GM21619 (cell line): ENCODE data around the gene C10orf88.
"Not testable (repeated sequence)": the region's sequence is repeated elsewhere in the genome, so short reads cannot be mapped to it uniquely, and the experiment has no call there.

Experiments used
- ATAC-seq: cut with Tn5 transposase; IDR thresholded peaks from one replicate; pipeline ENCODE4 v1.9.1; 2021; ENCODE audit not compliant: unreplicated experiment

C10orf88 gene

DNA sequence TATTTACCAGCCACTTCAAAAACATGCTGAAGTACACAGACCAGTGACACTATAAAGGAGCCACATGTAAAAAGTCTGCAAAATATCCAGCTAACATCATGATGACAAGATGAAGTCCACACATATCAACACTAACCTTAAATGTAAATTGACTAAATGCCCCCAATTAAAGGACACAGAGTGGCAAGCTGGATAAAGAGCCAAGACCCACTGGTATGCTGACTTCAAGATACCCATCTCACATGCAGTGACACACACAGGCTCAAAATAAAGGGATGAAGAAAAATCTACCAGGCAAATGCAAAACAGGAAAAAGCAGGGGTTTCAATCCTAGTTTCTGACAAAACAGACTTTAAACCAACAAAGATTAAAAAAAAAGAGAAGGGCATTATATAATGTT, 12.9 kb upstream of the C10orf88 start:
- no peak for ATAC-seq

DNA sequence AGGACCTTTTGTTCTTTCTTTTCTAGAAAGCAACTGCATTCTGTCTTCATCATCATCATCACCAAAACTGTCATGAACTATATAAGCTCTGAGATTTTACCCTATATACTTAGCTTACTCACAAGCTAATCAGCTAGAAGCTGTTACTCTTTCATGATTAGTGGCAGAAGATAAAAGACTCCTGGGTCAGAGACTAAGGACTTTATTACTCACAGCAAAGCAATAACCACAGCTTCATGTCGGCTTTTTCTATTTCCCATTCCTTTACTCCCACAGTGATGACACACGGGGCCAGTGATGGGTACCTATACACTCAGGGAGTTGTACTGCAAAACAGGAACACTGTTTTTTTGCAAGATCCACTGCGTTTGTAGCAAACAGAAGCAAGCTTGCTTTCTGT, 8.4 kb upstream of the C10orf88 start:
- no peak for ATAC-seq

DNA sequence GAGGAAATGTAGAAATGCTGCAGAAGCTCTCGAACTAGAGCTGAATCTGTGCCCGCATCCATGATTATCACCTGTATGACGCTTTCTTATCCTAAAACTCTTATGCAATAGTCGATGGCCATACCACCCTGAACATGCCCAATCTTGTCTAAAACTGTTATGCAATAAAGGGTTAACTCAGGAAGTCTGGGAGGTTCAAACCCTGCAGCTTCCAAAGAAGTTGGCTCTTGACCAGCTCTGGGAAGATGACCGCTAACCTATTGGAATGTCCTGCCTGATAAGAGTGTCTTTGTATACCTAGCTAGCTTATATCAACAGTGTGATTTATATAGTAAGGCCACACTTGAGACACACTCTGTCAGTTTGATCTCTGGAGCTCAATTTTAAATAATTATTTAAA, 3.4 kb upstream of the C10orf88 start:
- no peak for ATAC-seq

DNA sequence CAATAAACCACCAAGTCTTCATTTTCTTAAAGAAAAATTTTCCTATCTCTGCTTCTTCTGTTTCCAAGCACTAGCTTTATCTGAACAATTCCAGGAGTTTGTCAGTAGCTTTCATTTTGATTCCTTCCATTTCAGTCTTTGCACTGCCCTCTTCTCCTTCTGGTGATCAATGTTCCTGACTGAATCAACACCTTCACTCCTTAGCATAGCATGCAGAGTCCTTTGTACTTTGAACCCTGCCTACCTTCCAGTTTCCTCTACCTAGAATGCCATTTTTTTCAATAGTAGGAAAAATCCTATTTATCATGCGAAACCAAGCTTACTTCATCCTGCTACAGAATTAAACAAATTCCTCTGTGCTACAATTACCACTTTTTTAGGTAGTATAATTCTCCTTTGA, 1.9 kb upstream of the C10orf88 start:
- ATAC-seq, result no peak

DNA sequence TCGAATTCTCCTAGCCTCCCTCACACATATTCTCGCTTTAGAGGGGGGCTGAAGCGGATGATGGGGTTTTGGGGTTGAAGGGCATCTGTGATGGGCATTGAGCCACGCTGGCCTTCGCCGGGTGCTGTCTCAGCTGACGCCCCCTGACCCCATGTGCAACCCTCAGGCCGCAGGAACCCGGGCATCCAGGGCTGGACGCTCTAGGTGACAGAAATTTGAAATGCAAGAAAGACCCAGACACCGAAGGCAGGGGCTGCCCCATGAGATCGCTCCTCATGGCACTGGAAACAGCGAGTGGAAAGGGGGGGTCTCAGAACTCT, 664 bp upstream of the C10orf88 start:
- no peak for ATAC-seq

DNA sequence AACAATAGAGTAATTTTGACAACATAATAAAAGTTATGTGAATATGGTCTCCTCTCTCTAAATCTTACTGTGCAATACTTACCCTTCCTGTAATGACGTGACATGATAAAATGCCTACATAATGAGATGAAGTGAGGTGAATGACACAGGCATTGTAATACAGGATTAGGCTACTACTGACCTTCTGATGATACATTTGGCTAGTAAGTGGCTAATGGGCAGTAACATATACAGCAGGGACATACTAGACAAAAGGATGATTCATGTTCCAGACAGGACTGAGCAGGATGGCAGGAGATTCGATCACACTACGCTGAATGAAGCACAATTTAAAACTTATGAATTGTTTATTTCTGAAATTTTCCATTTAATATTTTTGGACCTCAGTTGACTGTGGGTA, 4.7 kb downstream of the C10orf88 start:
- no peak for ATAC-seq

DNA sequence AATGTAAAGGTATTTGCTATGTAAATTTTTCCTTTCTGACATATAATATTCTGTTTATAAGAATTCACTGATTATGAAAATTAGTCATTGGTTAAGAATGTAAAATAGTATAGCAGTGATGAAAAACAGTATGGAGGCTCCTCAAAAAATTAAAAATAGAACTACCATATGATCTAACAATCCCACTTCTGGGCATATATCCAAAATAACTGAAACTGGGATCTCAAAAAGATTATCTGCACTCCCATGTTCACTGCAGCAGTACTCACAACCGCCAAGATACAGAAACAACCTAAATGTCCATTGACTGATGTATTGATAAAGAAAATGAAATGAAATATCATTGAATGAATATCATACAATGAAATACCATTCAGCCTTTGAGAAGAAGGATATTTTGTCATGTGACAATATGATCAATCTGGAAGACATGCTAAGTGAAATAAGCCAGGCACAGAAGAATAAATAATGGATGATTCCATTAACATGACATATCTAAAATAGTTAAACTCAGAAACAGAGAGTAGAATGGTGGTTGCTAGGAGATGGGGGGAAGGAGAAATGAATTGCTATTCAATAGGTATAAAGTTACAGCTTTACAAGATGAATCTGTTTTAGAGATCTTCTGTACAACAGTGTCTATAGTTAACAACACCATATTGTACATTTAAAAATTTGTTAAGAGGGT, 14.0 kb downstream of the C10orf88 start:
- ATAC-seq, result no peak

DNA sequence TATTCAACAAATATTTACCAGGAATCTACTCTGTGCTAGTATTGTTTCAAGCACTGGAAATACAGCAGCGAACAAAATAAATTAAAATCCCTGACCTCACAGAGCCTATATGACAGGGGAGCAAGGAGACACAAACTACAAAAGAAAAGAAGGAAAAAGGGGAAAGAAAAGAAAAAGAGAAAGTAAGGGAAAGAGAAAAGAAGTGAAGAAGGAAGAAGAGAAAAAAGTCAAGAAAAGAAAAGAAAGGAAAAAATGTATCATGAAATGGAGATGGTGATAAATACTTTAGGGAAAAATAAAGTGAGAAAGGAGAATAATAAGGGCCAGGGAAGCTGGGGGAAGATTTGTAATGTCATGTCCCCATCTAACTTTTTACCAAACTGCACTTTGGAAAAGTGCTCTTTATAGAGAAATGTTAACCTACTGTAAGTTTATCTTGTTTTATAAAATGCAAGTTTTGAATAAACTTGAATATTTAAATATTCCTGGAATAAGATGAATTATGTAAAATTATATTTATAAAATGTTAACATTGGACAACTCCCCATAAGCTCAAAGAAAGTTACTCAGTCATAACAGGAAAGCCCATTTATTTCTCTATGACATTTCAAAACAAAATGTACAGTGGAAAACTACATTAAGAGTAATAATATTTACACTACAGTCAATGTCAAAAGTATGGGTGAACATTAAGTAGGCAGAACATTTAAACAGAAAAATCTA, 14.7 kb downstream of the C10orf88 start:
- no peak for ATAC-seq

DNA sequence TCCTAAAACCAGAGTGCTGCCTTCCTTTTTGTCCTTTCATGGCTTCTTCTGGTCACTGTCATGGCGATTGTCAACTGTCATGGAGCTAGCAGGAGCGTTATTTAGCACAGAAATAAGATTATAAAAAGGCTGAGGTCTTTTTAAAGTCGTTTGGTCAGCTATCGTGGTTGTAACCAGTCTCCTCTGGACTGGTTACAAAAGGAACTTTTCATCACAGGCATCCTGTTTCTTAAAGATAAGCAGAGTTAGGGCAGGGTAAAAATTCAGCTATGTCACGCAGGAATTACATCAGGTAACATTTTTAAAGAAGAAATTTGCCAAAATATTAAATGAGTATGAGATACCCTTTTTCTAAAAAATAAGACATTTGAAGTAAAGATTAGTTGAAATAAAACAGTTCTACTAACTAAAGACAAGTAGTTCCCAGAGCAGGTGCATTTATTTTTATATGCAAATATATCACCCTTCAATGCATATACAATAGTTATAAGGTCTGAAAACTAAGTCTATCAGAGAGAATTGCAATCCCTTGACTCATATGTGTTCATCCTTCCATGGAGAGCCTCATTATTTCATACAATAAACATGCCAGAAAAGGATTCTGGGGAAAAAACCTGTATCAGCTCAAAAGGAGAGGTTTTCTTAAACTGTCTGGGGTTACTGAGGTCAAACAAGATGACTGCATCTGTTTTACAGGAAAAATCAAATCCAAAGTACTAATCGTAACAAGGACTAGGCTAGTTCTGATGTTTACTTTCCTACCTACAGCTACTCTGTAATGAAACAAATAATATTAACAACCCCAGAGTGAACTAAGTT, 22.7 kb downstream of the C10orf88 start:
- no peak for ATAC-seq

DNA sequence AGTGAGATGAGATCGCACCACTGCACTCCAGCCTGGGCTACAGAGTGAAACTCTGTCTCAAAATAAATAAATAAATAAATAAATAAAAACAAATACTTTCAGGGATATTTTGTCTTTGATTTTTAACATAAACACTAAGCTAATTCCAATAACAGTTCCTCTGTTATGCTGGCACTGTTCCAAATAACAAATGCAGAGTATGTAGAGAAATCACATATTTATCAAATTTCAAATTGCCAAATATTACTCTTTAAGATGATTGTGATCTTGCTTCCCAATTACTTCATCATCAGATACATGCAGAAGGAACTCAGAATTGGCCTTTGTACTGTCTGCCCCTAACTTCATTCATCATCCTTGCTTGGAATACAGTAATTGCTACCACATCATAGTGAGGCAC, 23.9 kb downstream of the C10orf88 start:
- ATAC-seq, result no peak

DNA sequence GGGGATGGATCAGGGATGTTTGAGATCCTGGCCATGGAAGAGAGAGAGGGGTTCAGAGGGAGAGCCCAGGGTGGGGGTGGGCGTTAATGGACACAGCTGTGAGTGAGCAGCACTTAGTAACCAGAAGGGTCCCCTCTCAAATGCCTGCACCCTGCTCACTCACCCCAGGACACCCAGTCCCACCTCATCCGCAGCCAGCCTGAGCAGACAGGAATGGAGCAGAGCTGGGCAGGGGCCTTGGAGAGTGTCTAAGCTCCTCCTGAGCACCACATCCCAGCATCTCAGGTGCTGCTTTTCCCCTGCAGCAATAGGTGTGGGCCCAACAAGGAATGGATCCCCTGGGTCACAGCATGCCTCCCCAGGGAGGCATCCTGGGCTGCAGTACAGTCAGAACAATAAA, 38.3 kb downstream of the C10orf88 start:
- no peak for ATAC-seq

DNA sequence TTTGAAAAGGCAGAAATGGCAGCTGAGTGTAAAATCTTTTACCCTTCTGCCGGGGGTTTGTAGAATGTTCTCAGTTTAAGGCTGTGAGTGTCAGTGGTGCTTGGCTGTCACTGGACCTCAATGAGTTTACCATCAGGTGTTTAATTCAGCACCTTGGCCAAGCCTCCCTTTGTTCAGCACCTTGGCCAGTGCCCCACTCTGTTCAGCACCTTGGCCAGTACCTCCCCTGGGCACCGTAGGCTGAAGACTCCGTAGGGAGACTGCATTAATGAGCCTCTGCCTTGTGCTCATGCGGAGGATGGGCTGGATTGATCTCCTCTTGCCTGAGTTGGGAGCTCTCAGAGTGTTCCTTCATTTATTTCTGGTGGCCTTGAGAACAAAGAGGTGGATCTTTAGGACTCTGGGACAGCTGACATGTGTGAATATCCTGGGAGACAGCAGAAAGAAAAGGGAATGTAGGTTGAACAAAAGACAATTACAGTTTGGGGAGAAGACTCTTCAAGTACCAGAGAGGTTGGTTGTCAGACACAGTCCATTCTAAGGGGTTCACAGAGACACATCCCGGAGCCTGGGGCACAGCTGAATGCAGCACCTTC, 42.0 kb downstream of the C10orf88 start:
- ATAC-seq, result peak; percentile 56

DNA sequence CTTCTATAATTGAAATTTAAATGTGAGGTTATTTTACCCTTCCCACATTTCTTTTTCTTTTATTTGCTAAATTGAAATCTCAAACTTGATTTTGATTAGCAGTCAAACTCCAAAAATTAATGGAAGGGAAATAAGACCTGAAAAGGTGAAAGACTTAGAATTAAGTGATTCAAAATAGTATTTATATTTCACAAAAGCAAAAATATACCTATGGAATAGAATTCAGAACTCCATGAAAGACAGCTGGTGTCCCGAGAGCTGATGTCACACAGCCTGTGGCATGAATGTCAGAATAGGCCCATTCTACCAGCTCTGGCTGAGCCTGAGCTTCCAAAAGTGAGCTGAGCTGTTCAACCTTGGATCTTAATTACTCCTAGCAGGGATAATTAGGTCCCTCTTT, 43.7 kb downstream of the C10orf88 start, which contains the start of gene FAM24A:
TSS of gene FAM24A (plus strand) at position 301 of the 400 bp plus-strand sequence. CDS start 1,025 bp downstream, outside the sequence.
- no peak for ATAC-seq

DNA sequence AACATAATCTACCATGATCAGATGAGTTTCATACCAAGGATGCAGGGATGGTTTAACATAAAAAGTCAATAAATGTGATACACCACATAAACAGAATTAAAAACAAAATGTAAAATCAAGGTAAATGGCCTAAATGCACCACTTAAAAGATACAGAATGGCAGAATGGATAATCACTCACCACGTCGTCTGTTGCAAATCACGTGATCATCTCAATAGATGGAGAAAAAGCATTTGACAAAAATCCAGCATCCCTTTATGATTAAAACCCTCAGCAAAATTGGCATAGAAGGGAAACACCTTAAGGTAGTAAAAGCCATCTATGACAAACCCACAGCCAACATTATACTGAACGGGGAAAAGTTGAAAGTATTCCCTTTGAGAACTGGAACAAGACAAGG, 50.2 kb downstream of the C10orf88 start:
- ATAC-seq, result not testable (repeated sequence)

DNA sequence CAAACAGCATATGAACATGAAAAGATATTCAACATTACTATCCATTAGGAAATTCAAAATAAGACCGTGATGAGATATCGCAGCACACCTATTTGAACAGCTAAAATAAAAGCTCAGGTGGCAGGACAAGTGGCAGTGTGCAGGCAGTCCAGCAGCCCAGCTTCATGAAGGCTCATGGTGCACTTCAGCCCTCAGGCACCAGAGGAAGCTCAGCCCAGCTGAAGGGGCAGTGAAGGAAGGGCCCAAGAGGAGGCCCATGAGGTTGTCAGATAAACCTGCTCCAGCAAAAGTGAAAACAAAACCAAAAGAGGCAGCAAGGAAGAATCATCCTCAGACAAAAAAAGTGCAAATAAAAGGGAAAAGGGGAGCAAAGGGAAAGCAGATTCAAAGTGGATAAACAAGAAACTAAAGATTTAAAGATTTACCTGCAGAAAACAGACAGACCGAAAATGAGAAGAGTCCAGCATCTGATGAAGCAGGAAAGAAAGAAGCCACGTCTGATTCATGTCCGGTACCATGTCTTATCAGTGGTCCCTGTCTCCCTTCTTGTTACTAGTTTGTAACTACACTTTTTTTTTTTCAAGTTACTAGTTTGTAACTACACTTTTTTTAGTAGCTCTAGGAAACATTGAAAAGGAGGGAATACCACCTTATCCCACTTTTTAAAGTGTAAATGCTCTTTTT, 59.6 kb downstream of the C10orf88 start:
- no peak for ATAC-seq

DNA sequence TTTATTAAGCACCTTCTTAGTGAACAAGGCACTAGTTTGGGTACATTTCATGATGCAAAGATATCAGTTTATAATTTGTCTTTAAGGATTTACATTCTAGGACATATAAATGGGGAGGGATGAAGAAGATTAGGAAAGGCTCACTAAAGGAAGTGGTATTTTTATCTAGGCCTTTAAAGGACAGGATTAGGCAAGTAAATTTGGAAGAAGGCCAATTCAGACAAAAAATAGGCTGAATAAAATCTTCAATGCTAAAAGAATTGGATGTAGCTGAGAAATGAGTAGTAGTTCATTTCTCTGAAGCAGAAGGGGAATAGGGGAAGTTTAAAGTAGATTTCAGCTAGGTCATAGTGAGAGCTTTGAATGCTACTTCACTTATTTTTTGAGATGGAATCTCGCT, 69.9 kb downstream of the C10orf88 start:
- no peak for ATAC-seq

DNA sequence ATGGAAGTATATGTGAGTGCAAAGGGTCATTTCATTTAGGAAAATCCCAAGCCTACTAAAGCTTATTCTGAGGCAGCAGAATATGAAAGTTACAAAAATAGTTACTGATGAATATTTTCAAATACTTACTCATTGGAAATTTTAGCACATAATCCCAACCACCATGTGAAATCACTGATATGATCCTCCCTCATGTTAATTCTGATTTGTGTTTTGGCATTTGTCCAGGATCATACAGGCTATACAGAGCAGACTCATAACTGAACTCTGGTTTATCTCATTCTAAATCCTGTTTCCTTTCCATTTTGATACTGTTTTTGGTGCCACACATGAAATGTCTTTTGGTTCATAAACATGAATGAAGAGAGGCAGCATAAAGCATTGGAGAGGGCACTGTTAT, 71.3 kb downstream of the C10orf88 start:
- no peak for ATAC-seq
